Fibroblast of peridontal ligament (primary cell): Measurements from ENCODE around the gene ATXN1.

ENCODE experiments used
- DNase-seq: peaks from one replicate; pipeline ENCODE4 v3.0.0-alpha.2; 2010; ENCODE audit errors: extremely low read depth

The ATXN1 gene

GRCh38 chr6:16673011-16673797, 88.1 kb downstream of the ATXN1 start:
- DNase-seq: no peak

GRCh38 chr6:16671302-16672289, 89.7 kb downstream of the ATXN1 start:
- DNase-seq: no peak

- DNase-seq: no peak
Measured at GRCh38 chr6:16670617-16671051, 90.6 kb downstream of the ATXN1 start.

- no peak for DNase-seq
Measured at GRCh38 chr6:16670183-16670582, 91.1 kb downstream of the ATXN1 start.

GRCh38 chr6:16669227-16669626, 92.0 kb downstream of the ATXN1 start:
- DNase-seq: peak; percentile 34

GRCh38 chr6:16667509-16667908, 93.8 kb downstream of the ATXN1 start:
- no peak for DNase-seq

GRCh38 chr6:16665992-16666391, 95.3 kb downstream of the ATXN1 start:
- DNase-seq: no peak

- no peak for DNase-seq
Measured at GRCh38 chr6:16665182-16665581, 96.1 kb downstream of the ATXN1 start.

- DNase-seq: no peak
Measured at GRCh38 chr6:16663901-16664300, 97.4 kb downstream of the ATXN1 start.

GRCh38 chr6:16660157-16660497, 101.1 kb downstream of the ATXN1 start:
- no peak for DNase-seq

- DNase-seq: no peak
Measured at GRCh38 chr6:16659466-16660156, 101.6 kb downstream of the ATXN1 start.

GRCh38 chr6:16658348-16659034, 102.8 kb downstream of the ATXN1 start:
- no peak for DNase-seq

- no peak for DNase-seq
Measured at GRCh38 chr6:16657768-16658167, 103.5 kb downstream of the ATXN1 start.

- no peak for DNase-seq
Measured at GRCh38 chr6:16656451-16656850, 104.8 kb downstream of the ATXN1 start.

- DNase-seq: no peak
Measured at GRCh38 chr6:16654701-16655100, 106.6 kb downstream of the ATXN1 start.

- no peak for DNase-seq
Measured at GRCh38 chr6:16653226-16653625, 108.0 kb downstream of the ATXN1 start.

GRCh38 chr6:16651871-16652270, 109.4 kb downstream of the ATXN1 start:
- no peak for DNase-seq

GRCh38 chr6:16649890-16650289, 111.4 kb downstream of the ATXN1 start:
- no peak for DNase-seq

GRCh38 chr6:16649241-16649640, 112.0 kb downstream of the ATXN1 start:
- DNase-seq: peak; percentile 88

GRCh38 chr6:16648003-16648402, 113.3 kb downstream of the ATXN1 start:
- DNase-seq: no peak

GRCh38 chr6:16647422-16647821, 113.8 kb downstream of the ATXN1 start:
- no peak for DNase-seq
